ENCODE results near the gene CADM1.

- no peak for TF ChIP-seq GATA2 (IDR thresholded peaks at IDR 0.05; ENCODE audit: low read depth, low read length)
- TF ChIP-seq GATA3 (IDR thresholded peaks at IDR 0.05; ENCODE audit: low read depth, low read length) = no peak
Measured at GRCh38 chr11:115389790-115390189, 114.4 kb downstream of the CADM1 start.

All from SH-SY5Y (cell line).